HCT116 (cell line): ENCODE data around the gene SPG7. TPM values are rescaled to one million over a fixed set of nuclear protein-coding genes. Genes with fewer than 3 reads are reported as not detected.

ENCODE experiments used
- ATAC-seq: fragments of 200-7000 bp; cut with Tn5 transposase; 2 replicates; pipeline ENCODE4 v1.9.1; 2020; ENCODE audit warnings: mild to moderate bottlenecking, moderate library complexity
- BruUV-seq: library from RNA; stranded (reverse); fragments of 400-500 nt; replicated peaks from 2 replicates; lab custom pipeline; 2021; lab: Mats Ljungman, UMichigan
- CTCF ChIA-PET: fragments of 300-600 bp; sonication (Branson Sonifier 250); formaldehyde crosslinking; loops from one replicate; lab custom pipeline; 2021; ENCODE audit warnings: antibody characterized with exemption; lab: Charles Lee
- POLR2A ChIA-PET: fragments of 300-600, 350-600 bp; sonication (Branson Sonifier 250); formaldehyde crosslinking; loops from one replicate; lab custom pipeline; 2021; ENCODE audit warnings: antibody characterized with exemption; lab: Charles Lee
- RAD21 ChIA-PET, 2 experiments: fragments of 300-600 bp; sonication (Branson Sonifier 250); formaldehyde crosslinking; loops; one replicate each; lab custom pipeline; 2023; ENCODE audit warnings: low total read pairs in 2 of 2; ENCODE audit not compliant: uncharacterized antibody in 2 of 2, unreplicated experiment in 2 of 2, low non-redundant PET in 1 of 2; lab: Charles Lee
- DNase-seq: peaks from one replicate; pipeline ENCODE4 v3.0.0-alpha.2; 2010; ENCODE audit warnings: low read depth, low spot score
- H2AFZ ChIP-seq: fragments of 200-600 bp; shearing (Covaris generic), sonication (generic); 2 replicates; pipeline ENCODE4 v1.6.1; 2017; ENCODE audit warnings: low read depth, mixed run types, mixed read lengths, antibody characterized with exemption, low read length; ENCODE audit not compliant: poor library complexity, severe bottlenecking
- H3K27ac ChIP-seq: 2 replicates; pipeline ENCODE4 v1.5.1; 2012; ENCODE audit warnings: low read depth, low read length
- H3K27me3 ChIP-seq: fragments of 200-600 bp; sonication (generic); 2 replicates; pipeline ENCODE4 v1.6.1; 2016; ENCODE audit warnings: mixed run types, low read length, mixed read lengths; ENCODE audit not compliant: insufficient read depth
- H3K36me3 ChIP-seq, 2 experiments: fragments of 200-500 bp in 1 of 2; fragments of 200-600 bp in 1 of 2; sonication (Bioruptor generic) in 1 of 2; sonication (generic) in 1 of 2; 2 replicates each; pipeline versions ENCODE4 v1.5.1 to v1.6.1; 2014 to 2016; ENCODE audit warnings: low read length in 2 of 2, inconsistent platforms in 1 of 2, mixed read lengths in 1 of 2, mixed run types in 1 of 2; ENCODE audit not compliant: insufficient read depth in 2 of 2, control insufficient read depth in 1 of 2
- H3K4me1 ChIP-seq, 2 experiments: fragments of 200-600 bp in 1 of 2; sonication (generic) in 1 of 2; 2 replicates each; pipeline versions ENCODE4 v1.5.1 to v1.6.1; 2012 to 2017; ENCODE audit warnings: low read length in 2 of 2, inconsistent platforms in 1 of 2, mild to moderate bottlenecking in 1 of 2, mixed read lengths in 1 of 2, mixed run types in 1 of 2, moderate library complexity in 1 of 2; ENCODE audit not compliant: insufficient read depth in 2 of 2, control insufficient read depth in 1 of 2
- H3K4me2 ChIP-seq: fragments of 200-600 bp; sonication (generic); 2 replicates; pipeline ENCODE4 v1.6.1; 2017; ENCODE audit warnings: mixed run types, low read length, mixed read lengths
- H3K4me3 ChIP-seq, 2 experiments: fragments of 200-600 bp in 1 of 2; sonication (generic) in 1 of 2; replicated peaks in 1 of 2; 2 replicates each; pipeline ENCODE4 v1.5.1; 2011 to 2016; ENCODE audit warnings: low read length in 2 of 2, control low read depth in 1 of 2, low read depth in 1 of 2, mild to moderate bottlenecking in 1 of 2, mixed read lengths in 1 of 2, mixed run types in 1 of 2
- H3K79me2 ChIP-seq: fragments of 200-600 bp; sonication (generic); 2 replicates; pipeline ENCODE4 v1.6.1; 2017; ENCODE audit warnings: mild to moderate bottlenecking, mixed run types, low read length, moderate library complexity, mixed read lengths; ENCODE audit not compliant: insufficient read depth
- H3K9ac ChIP-seq: fragments of 200-600 bp; sonication (generic); 2 replicates; pipeline ENCODE4 v1.6.1; 2016; ENCODE audit warnings: low read length, mixed read lengths
- H3K9me2 ChIP-seq: fragments of 200-600 bp; sonication (generic), shearing (Covaris generic); 2 replicates; pipeline ENCODE4 v1.6.1; 2017; ENCODE audit warnings: mixed run types, mild to moderate bottlenecking, moderate library complexity; ENCODE audit not compliant: insufficient read depth
- H3K9me3 ChIP-seq, 2 experiments: fragments of 200-500 bp in 1 of 2; fragments of 200-600 bp in 1 of 2; sonication (Bioruptor generic) in 1 of 2; sonication (generic) in 1 of 2; 2 replicates each; pipeline ENCODE4 v1.6.1; 2014 to 2017; ENCODE audit warnings: low read length in 2 of 2, mixed read lengths in 2 of 2, inconsistent platforms in 1 of 2, low read depth in 1 of 2, mild to moderate bottlenecking in 1 of 2, mixed run types in 1 of 2, moderate library complexity in 1 of 2; ENCODE audit not compliant: control insufficient read depth in 1 of 2, insufficient read depth in 1 of 2
- H4K20me1 ChIP-seq: fragments of 200-600 bp; sonication (generic), shearing (Covaris generic); 2 replicates; pipeline ENCODE4 v1.6.1; 2017; ENCODE audit warnings: mixed run types, mild to moderate bottlenecking, moderate library complexity; ENCODE audit not compliant: insufficient read depth
- ATF3 ChIP-seq: IDR thresholded peaks from 2 replicates; pipeline ENCODE4 v1.6.1; 2012
- CBX3 ChIP-seq: IDR thresholded peaks from 2 replicates; pipeline ENCODE4 v1.6.1; 2012; ENCODE audit warnings: low read depth
- CEBPB ChIP-seq: IDR thresholded peaks from 2 replicates; pipeline ENCODE4 v1.6.1; 2012; ENCODE audit warnings: low read depth
- CTCF ChIP-seq, 3 experiments: fragments of 200-600 bp in 1 of 3; sonication (generic) in 1 of 3; IDR thresholded peaks in 2 of 3; conservative IDR thresholded peaks in 1 of 3; 2 replicates each; pipeline ENCODE4 v1.5.1; 2012 to 2017; ENCODE audit warnings: low read depth in 2 of 3, low read length in 2 of 3, antibody characterized with exemption in 1 of 3, borderline replicate concordance in 1 of 3, control low read depth in 1 of 3, mild to moderate bottlenecking in 1 of 3, mixed read lengths in 1 of 3, mixed run types in 1 of 3, moderate library complexity in 1 of 3; ENCODE audit not compliant: insufficient read depth in 1 of 3
- EGR1 ChIP-seq: IDR thresholded peaks from 2 replicates; pipeline ENCODE4 v1.6.1; 2012; ENCODE audit warnings: low read depth
- ELF1 ChIP-seq: IDR thresholded peaks from 2 replicates; pipeline ENCODE4 v1.6.1; 2012; ENCODE audit warnings: low read depth, borderline replicate concordance
- EZH2phosphoT487 ChIP-seq: fragments of 200-600 bp; IDR thresholded peaks from 2 replicates; pipeline ENCODE4 v1.6.1; 2018; ENCODE audit warnings: antibody characterized with exemption, borderline replicate concordance
- MAX ChIP-seq: IDR thresholded peaks from 2 replicates; pipeline ENCODE4 v1.6.1; 2012
- POLR2A ChIP-seq: IDR thresholded peaks from 2 replicates; pipeline ENCODE4 v1.7.0; 2011; ENCODE audit warnings: borderline replicate concordance; ENCODE audit not compliant: insufficient read depth, insufficient read length; ENCODE audit errors: extremely low read depth
- RAD21 ChIP-seq: IDR thresholded peaks from 2 replicates; pipeline ENCODE4 v1.6.1; 2012; ENCODE audit warnings: low read depth, mild to moderate bottlenecking
- REST ChIP-seq: IDR thresholded peaks from 2 replicates; pipeline ENCODE4 v1.6.1; 2012; ENCODE audit warnings: low read depth
- TCF7L2 ChIP-seq: IDR thresholded peaks from 2 replicates; pipeline ENCODE4 v1.7.0; 2011; ENCODE audit warnings: borderline replicate concordance, inconsistent platforms; ENCODE audit not compliant: insufficient read depth, insufficient read length; ENCODE audit errors: extremely low read depth
- YY1 ChIP-seq: IDR thresholded peaks from 2 replicates; pipeline ENCODE4 v1.6.1; 2011; ENCODE audit warnings: low read length, low read depth, moderate library complexity, mild to moderate bottlenecking; ENCODE audit not compliant: insufficient replicate concordance; ENCODE audit errors: extremely low read depth
- ZBTB33 ChIP-seq: IDR thresholded peaks from 2 replicates; pipeline ENCODE4 v1.6.1; 2011; ENCODE audit warnings: mild to moderate bottlenecking, low read length, moderate library complexity; ENCODE audit not compliant: insufficient replicate concordance; ENCODE audit errors: extremely low read depth
- intact Hi-C: fragments of 100-400 bp; cut with micrococcal nuclease; formaldehyde crosslinking; loops from 2 replicates; pipeline ENCODE4 v1.10.0; 2022
- total RNA-seq: library from RNA; stranded (reverse); gene quantifications from one replicate; pipeline ENCODE4 v1.2.1, GENCODE V29; 2021; ENCODE audit not compliant: unreplicated experiment

SPG7 gene
- total RNA-seq, 1 experiment from 2014 or later = 116 TPM

GRCh38 chr16:89563639-89564392 lies 55.6 kb downstream of the SPG7 start:
- Histone ChIP-seq H2AFZ (no peak overlapping the region), H3K79me2 (peaks cover 50% of the 10 kb centered on the region), H3K4me1 (peaks cover 46 to 61% of the 10 kb centered on the region in 2 experiments), H3K4me2 (peak overlapping the region; percentile 84), H3K9me2 (no peaks in the 10 kb centered on the region), H3K9me3 (no peaks in the 10 kb centered on the region), H3K27me3 (no peaks in the 10 kb centered on the region), H3K4me3 (0 out of 4 replicates have a peak overlapping the region, but pooled peaks of 1 of the 2 experiments have one; percentile 45), H3K27ac (peak overlapping the region; percentile 96), H3K36me3 (peaks cover 23 to 34% of the 10 kb centered on the region in 2 experiments), H4K20me1 (peaks cover 42% of the 10 kb centered on the region; the same call in 1 of the 2 replicates), H3K9ac (peak overlapping the region; percentile 96)
- ChIA-PET RAD21 (no interaction called here), POLR2A (interaction anchor here (0.7 to 1.5 kb wide), 4 partner anchors 10 to 470 kb away, joined by 3 to 4 read pairs (median 3); partner anchors contain the start of gene ACSF3), CTCF (interaction anchor here (0.7 to 1.2 kb wide), 2 partner anchors 12 to 344 kb away, joined by 3 to 5 read pairs; partner anchors contain the start of gene CPNE7)
- no TSS peak for BruUV-seq
- TF ChIP-seq ELF1 (no peak), CBX3 (no peak), RAD21 (no peak), CTCF (IDR thresholded peaks at IDR 0.05 in 2 of 3, conservative IDR thresholded peaks at IDR 0.05 in 1 of 3; ENCODE audit: borderline replicate concordance in 1 of 3, insufficient read depth in 1 of 3, low read depth in 2 of 3, low read length in 2 of 3) (no peak), ZBTB33 (no peak), REST (no peak), TCF7L2 (no peak), EZH2phosphoT487 (no peak), CEBPB (no peak), POLR2A (no peak), YY1 (no peak), ATF3 (no peak), MAX (no peak), EGR1 (no peak)
- ATAC-seq (no peak), DNase-seq (no peak)
- intact Hi-C loops = loop anchor here (10.0 kb wide), 1 partner anchor 749 kb away; the partner anchor contains the start of gene APRT
